Nephron (organoid): Measurements from ENCODE around the gene CFAP100.
A peak's percentile ranks its signal among the peaks of the same experiment; 100 is the strongest.

Experiments
- H3K27ac Mint-ChIP-seq, 3 experiments: 2 replicates each; pipeline ENCODE4 v1.8.0; 2020; ENCODE audit warnings: mixed read lengths in 3 of 3, mild to moderate bottlenecking in 2 of 3, moderate library complexity in 1 of 3
- H3K27me3 Mint-ChIP-seq: 2 replicates; pipeline ENCODE4 v1.8.0; 2021; ENCODE audit warnings: low read depth, mild to moderate bottlenecking, moderate library complexity, mixed read lengths
- H3K36me3 Mint-ChIP-seq: 2 replicates; pipeline ENCODE4 v1.8.0; 2020; ENCODE audit warnings: low read depth, mixed read lengths
- H3K4me1 Mint-ChIP-seq: 2 replicates; pipeline ENCODE4 v1.8.0; 2020; ENCODE audit warnings: mixed read lengths
- H3K4me3 Mint-ChIP-seq, 3 experiments: 2 replicates each; pipeline ENCODE4 v1.8.0; 2020; ENCODE audit warnings: mild to moderate bottlenecking in 3 of 3, mixed read lengths in 3 of 3, moderate library complexity in 2 of 3
- H3K9me3 Mint-ChIP-seq: 2 replicates; pipeline ENCODE4 v1.8.0; 2020; ENCODE audit warnings: mixed read lengths
- TF ChIP-seq, protein P1 (sequence below), 3 experiments: fragments of 200-600 bp; sonication (generic); IDR thresholded peaks; one replicate each; pipeline ENCODE4 v1.5.0; 2021; ENCODE audit warnings: antibody characterized with exemption in 3 of 3; ENCODE audit not compliant: unreplicated experiment in 3 of 3

CFAP100 gene

DNA sequence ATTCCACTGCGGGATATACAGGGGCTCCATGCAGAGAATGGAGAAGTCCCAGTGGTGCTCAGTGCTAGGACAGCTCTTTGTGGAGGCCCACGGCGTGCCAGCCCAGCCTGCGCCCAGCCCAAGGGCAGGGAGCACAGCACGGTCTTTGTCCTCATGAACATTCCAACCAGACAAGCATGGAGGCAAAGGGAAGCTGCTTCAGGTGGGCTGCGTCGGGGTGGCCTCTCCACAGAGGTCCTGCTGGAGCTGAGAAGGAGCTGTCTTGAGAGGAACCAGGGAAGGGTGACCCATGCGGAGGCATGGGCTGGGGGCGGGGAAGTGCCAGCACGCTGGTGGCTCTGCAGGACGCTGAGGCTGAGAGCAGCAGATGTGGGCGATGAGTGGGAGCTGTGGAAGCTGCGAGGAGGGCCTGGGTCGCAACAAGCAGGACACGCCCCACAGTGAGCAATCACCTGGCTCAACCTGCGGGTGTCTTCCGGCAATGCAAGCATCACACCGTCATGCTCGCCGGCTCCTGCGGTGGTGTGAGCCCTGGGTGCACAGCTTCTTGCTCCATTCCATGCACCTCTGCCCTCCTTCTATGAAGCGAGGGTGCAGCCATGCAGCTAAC is 23.5 kb upstream of the CFAP100 start:
- Mint-ChIP-seq H3K36me3 (no peaks in the 10 kb centered on the region), H3K4me3 (no peak overlapping the region), H3K27ac (no peak overlapping the region), H3K9me3 (no peaks in the 10 kb centered on the region), H3K4me1 (peaks cover 16% of the 10 kb centered on the region), H3K27me3 (peaks cover 3% of the 10 kb centered on the region)
- TF ChIP-seq, protein P1, sequence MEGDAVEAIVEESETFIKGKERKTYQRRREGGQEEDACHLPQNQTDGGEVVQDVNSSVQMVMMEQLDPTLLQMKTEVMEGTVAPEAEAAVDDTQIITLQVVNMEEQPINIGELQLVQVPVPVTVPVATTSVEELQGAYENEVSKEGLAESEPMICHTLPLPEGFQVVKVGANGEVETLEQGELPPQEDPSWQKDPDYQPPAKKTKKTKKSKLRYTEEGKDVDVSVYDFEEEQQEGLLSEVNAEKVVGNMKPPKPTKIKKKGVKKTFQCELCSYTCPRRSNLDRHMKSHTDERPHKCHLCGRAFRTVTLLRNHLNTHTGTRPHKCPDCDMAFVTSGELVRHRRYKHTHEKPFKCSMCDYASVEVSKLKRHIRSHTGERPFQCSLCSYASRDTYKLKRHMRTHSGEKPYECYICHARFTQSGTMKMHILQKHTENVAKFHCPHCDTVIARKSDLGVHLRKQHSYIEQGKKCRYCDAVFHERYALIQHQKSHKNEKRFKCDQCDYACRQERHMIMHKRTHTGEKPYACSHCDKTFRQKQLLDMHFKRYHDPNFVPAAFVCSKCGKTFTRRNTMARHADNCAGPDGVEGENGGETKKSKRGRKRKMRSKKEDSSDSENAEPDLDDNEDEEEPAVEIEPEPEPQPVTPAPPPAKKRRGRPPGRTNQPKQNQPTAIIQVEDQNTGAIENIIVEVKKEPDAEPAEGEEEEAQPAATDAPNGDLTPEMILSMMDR (IDR thresholded peaks at IDR 0.05; ENCODE audit: unreplicated experiment in 3 of 3) = no peak

DNA sequence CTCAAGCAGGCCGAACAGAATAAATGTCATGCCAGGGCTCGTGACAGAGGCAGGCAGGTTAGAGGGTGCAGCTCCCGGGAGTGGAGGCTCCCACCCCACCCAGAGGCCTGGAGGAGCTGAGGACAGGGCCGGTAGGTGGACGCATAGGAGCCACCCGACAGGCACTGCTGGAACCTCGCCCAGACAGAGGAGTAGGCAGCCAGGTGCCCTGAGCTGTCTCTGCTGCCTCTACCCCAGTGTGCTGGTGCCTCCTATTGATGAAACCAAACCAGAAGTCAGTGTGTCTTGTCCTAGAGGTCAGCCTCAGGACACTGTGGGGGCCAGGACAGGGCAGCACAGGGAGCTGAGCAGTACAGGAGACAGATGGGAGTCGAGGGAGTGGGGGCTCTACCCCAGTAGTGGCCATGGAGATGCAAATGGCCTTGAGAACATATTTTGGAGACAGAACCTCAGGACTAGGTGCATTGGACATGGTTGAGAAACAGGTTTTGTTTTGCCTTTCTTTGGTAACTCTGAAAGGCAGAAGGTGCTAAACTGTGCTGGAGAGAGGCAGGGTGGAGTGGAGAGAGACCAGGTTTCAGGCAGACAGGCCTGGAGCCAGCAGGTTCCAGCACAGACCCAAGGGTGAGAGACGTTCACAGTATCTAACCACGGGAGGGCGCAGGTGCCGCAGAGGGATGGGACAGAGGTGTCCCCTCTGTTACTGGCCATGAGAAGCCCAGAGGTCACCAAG is 22.1 kb upstream of the CFAP100 start:
- TF ChIP-seq, protein P1 (IDR thresholded peaks at IDR 0.05; ENCODE audit: unreplicated experiment in 3 of 3) = no peak
- no peak overlapping the region for H3K4me3 Mint-ChIP-seq
- no peaks in the 10 kb centered on the region for H3K36me3 Mint-ChIP-seq
- peaks cover 3% of the 10 kb centered on the region for H3K27me3 Mint-ChIP-seq
- H3K4me1 Mint-ChIP-seq = peaks cover 24% of the 10 kb centered on the region
- H3K27ac Mint-ChIP-seq = no peak overlapping the region
- no peaks in the 10 kb centered on the region for H3K9me3 Mint-ChIP-seq

DNA sequence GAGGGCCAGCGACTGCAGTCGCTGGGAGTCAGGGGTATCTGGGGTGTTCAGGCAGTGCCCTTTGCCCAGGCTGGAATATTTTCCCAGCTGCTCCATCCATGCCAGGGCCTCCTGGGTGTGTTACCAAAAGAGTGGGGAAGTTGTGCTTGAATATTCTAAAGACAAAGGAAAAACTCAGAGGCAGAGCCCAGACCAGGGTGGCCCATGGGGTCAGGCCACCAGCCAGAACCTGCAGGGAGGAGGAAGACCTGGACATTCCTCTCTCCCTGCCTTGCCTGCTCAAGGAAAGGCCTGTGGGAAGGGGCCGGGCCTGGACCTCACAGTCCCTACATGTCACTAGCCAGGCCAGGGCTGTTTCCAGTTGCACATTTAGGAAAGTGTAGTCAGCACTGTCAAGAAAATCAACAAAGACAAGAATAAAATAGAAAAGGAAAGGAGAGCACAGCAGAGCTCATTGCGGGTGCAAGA is 21.5 kb upstream of the CFAP100 start:
- H3K4me1 Mint-ChIP-seq = peaks cover 24% of the 10 kb centered on the region
- no peak overlapping the region for H3K27ac Mint-ChIP-seq
- peaks cover 3% of the 10 kb centered on the region for H3K27me3 Mint-ChIP-seq
- H3K4me3 Mint-ChIP-seq = no peak overlapping the region
- H3K9me3 Mint-ChIP-seq = no peaks in the 10 kb centered on the region
- no peaks in the 10 kb centered on the region for H3K36me3 Mint-ChIP-seq
- TF ChIP-seq, protein P1 (IDR thresholded peaks at IDR 0.05; ENCODE audit: unreplicated experiment in 3 of 3) = no peak

DNA sequence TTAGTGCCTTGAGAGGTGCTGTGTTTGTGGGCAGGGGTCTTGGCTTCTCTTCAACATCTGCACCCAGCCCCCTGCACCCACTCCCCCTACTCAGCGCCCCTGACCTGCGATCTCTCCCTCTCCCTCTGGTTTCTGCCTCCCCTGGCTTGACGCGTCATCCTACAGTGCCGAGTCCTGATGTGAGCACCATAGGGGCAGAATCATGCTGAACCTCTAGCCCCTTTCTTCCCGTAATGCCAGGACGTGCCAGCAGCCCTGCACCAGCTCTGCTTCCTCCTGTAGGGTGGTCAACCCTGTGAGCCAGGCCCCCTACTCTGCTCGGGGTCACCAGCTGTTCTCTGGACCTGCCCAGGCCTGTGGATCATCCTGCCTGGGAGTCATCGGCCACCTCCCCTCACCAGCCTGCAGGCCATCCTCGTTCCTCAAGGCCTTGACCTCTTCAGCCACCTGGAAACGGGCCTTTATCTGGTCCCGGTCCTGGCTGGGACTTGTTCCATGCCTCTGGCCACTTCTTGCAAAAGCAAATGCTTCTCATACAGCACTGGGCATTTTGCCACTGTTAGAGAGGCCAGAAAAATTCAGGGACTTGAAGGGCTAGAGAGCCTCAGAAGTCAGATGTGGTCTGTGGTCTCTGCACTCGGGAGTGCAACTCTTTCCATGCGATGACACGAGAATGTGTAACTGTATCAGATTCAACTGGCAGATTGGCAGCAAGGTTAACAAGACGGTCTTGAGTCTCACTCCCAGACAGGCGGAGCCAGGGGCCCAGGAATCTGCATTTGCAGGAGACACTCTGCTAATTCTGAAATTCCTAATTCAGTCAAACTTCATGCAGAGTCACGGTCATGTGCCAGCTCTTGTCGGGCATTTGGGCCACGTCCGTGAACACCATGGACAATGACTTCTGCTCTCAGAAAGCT is 20.8 kb upstream of the CFAP100 start:
- TF ChIP-seq, protein P1 (IDR thresholded peaks at IDR 0.05; ENCODE audit: unreplicated experiment in 3 of 3) = no peak
- Mint-ChIP-seq H3K36me3 (no peaks in the 10 kb centered on the region), H3K4me1 (peaks cover 24% of the 10 kb centered on the region), H3K27me3 (peaks cover 3% of the 10 kb centered on the region), H3K4me3 (no peak overlapping the region), H3K9me3 (no peaks in the 10 kb centered on the region), H3K27ac (peak overlapping the region in 2 of 3 experiments; percentile 12 to 36)

DNA sequence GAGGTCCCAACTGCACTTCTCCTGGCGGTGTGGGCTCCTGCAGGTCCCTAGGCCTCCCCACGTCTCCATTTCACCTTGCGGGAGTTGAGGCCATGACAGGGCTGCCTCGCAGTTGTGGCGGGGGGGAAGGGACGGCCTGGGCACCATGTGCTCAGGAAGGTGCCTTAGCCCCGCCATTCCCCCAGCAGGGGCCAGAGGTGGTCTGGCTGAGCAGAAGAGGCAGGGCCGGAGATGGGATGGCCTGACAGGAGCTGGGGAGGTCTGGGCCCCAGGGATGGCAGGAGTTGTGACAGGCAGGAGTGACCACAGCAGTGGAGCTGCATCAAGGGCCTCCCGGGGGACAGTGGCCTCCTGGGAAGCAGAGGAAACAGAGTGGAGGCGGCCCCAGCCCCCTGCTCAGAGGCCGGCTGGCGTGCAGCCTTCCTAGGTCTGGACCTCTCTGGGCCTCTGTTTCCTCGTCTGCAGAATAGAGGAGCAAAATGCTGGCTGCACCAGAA is 18.8 kb upstream of the CFAP100 start:
- Mint-ChIP-seq H3K4me1 (peaks cover 24% of the 10 kb centered on the region), H3K4me3 (no peak overlapping the region), H3K27ac (peak overlapping the region; percentile 50 to 77 (median 55)), H3K9me3 (no peaks in the 10 kb centered on the region), H3K27me3 (peaks cover 9% of the 10 kb centered on the region), H3K36me3 (no peaks in the 10 kb centered on the region)
- TF ChIP-seq, protein P1 (IDR thresholded peaks at IDR 0.05; ENCODE audit: unreplicated experiment in 3 of 3) = no peak
